Ishikawa (cell line): Measurements from ENCODE around the gene GMCL2.

Source experiments
- CREB1 ChIP-seq: IDR thresholded peaks from 2 replicates; pipeline ENCODE4 v1.6.1; 2012; ENCODE audit warnings: low read depth
- EP300 ChIP-seq: IDR thresholded peaks from 2 replicates; pipeline ENCODE4 v1.6.1; 2012; ENCODE audit warnings: borderline replicate concordance
- NFIC ChIP-seq: IDR thresholded peaks from 2 replicates; pipeline ENCODE4 v1.6.1; 2012
- RAD21 ChIP-seq: IDR thresholded peaks from 2 replicates; pipeline ENCODE4 v1.6.1; 2012; ENCODE audit warnings: low read depth
- YY1 ChIP-seq: IDR thresholded peaks from 2 replicates; pipeline ENCODE4 v1.6.1; 2012; ENCODE audit warnings: low read depth
- TF ChIP-seq, protein P1 (sequence below): IDR thresholded peaks from 2 replicates; pipeline ENCODE4 v1.6.1; 2012
- TF ChIP-seq, protein P2 (sequence below): IDR thresholded peaks from 2 replicates; pipeline ENCODE4 v1.6.1; 2012; ENCODE audit warnings: low read depth, mild to moderate bottlenecking

DNA sequence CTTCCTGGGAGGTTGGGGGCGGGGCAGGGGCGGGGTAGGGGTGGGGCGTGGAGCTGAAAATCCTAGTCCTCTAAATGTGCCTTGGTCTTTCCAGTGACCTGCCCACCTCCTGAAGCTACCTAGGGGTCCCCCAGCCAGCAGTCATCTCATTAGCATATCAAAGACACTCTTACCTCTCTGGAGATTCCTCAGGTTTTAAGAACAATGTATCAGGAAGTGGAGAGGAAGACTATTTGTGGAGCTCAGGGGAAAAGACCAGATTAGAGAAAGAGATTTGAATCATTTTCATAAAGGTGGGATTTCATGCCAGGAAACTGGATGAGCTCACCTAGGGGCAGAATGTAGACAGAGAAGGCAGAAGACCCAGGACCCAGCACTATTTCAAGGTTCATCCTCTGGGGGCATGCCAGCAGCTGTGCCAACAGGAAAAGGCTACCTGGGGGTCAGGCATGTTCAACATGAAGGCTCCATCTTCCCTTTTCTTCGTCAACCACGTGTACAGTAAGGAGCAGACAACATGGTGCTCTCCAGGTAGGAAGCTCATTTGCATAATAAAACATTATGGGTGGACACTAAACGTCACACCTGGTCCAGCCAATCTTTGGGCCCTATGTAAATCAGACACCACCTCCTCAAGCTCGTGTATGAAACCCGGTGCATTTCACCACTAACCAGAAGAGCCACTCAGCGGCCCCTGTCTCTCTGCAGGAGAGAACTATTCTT is 6.9 kb downstream of the GMCL2 start:
- TF ChIP-seq RAD21, result no peak
- TF ChIP-seq, protein P1, sequence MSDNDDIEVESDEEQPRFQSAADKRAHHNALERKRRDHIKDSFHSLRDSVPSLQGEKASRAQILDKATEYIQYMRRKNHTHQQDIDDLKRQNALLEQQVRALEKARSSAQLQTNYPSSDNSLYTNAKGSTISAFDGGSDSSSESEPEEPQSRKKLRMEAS, result peak; percentile 66
- TF ChIP-seq EP300, result no peak
- TF ChIP-seq YY1, result 0 out of 2 replicates have a peak, but pooled peaks have one; percentile 13
- no peak for TF ChIP-seq NFIC
- TF ChIP-seq CREB1, result no peak
- TF ChIP-seq, protein P2, sequence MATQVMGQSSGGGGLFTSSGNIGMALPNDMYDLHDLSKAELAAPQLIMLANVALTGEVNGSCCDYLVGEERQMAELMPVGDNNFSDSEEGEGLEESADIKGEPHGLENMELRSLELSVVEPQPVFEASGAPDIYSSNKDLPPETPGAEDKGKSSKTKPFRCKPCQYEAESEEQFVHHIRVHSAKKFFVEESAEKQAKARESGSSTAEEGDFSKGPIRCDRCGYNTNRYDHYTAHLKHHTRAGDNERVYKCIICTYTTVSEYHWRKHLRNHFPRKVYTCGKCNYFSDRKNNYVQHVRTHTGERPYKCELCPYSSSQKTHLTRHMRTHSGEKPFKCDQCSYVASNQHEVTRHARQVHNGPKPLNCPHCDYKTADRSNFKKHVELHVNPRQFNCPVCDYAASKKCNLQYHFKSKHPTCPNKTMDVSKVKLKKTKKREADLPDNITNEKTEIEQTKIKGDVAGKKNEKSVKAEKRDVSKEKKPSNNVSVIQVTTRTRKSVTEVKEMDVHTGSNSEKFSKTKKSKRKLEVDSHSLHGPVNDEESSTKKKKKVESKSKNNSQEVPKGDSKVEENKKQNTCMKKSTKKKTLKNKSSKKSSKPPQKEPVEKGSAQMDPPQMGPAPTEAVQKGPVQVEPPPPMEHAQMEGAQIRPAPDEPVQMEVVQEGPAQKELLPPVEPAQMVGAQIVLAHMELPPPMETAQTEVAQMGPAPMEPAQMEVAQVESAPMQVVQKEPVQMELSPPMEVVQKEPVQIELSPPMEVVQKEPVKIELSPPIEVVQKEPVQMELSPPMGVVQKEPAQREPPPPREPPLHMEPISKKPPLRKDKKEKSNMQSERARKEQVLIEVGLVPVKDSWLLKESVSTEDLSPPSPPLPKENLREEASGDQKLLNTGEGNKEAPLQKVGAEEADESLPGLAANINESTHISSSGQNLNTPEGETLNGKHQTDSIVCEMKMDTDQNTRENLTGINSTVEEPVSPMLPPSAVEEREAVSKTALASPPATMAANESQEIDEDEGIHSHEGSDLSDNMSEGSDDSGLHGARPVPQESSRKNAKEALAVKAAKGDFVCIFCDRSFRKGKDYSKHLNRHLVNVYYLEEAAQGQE, result no peak
